Thyroid gland (tissue), 4 donors: ENCODE data around the gene ANKRD11.

Experiments used
- POLR2A ChIP-seq, 2 donors: fragments of 450-650 bp; IDR thresholded peaks; one replicate each; pipeline ENCODE4 v1.6.1; 2017; ENCODE audit warnings: antibody characterized with exemption in 2 of 2, mild to moderate bottlenecking in 2 of 2, moderate library complexity in 1 of 2
- TF ChIP-seq, protein P1 (sequence below), 6 experiments: fragments of 200-600 bp in 3 of 6; fragments of 450-650 bp in 3 of 6; sonication (generic) in 3 of 6; IDR thresholded peaks; one replicate each; pipeline ENCODE4 v1.5.1; 2016 to 2019; ENCODE audit warnings: antibody characterized with exemption in 6 of 6, mild to moderate bottlenecking in 2 of 6, inconsistent platforms in 1 of 6, moderate library complexity in 1 of 6

GRCh38 chr16:89315791-89316581, 174.4 kb downstream of the ANKRD11 start:
- TF ChIP-seq, protein P1, sequence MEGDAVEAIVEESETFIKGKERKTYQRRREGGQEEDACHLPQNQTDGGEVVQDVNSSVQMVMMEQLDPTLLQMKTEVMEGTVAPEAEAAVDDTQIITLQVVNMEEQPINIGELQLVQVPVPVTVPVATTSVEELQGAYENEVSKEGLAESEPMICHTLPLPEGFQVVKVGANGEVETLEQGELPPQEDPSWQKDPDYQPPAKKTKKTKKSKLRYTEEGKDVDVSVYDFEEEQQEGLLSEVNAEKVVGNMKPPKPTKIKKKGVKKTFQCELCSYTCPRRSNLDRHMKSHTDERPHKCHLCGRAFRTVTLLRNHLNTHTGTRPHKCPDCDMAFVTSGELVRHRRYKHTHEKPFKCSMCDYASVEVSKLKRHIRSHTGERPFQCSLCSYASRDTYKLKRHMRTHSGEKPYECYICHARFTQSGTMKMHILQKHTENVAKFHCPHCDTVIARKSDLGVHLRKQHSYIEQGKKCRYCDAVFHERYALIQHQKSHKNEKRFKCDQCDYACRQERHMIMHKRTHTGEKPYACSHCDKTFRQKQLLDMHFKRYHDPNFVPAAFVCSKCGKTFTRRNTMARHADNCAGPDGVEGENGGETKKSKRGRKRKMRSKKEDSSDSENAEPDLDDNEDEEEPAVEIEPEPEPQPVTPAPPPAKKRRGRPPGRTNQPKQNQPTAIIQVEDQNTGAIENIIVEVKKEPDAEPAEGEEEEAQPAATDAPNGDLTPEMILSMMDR (IDR thresholded peaks at IDR 0.05) = no peak
- TF ChIP-seq POLR2A (IDR thresholded peaks at IDR 0.05) = no peak
